Natural killer cell (primary cell): Measurements from ENCODE around the gene HIP1R. TPM values are rescaled to one million over a fixed set of nuclear protein-coding genes. Genes with fewer than 3 reads are reported as not detected.

ENCODE experiments used
- ATAC-seq, 3 donors: fragments of 150-1000 bp in 2 of 3; fragments of 200-7000 bp in 1 of 3; cut with Tn5 transposase; 1 replicate in 1 of 3; 2 replicates in 2 of 3; pipeline ENCODE4 v1.10.0; 2021; ENCODE audit warnings: mild to moderate bottlenecking in 2 of 3, moderate library complexity in 2 of 3
- DNase-seq, 2 donors: peaks; one replicate each; pipeline versions ENCODE4 v3.0.0 to v3.0.0-alpha.2; 2013 to 2021; ENCODE audit warnings: mixed read lengths in 1 of 2
- H3K27ac ChIP-seq: one replicate; pipeline ENCODE4 v1.5.1; 2013; ENCODE audit warnings: mild to moderate bottlenecking, low read length
- H3K27me3 ChIP-seq: one replicate; pipeline ENCODE4 v1.6.1; 2013; ENCODE audit warnings: low read length; ENCODE audit not compliant: control insufficient read depth, insufficient read depth
- H3K36me3 ChIP-seq: one replicate; pipeline ENCODE4 v1.6.1; 2013; ENCODE audit warnings: low read length; ENCODE audit not compliant: control insufficient read depth, insufficient read depth
- H3K4me1 ChIP-seq: one replicate; pipeline ENCODE4 v1.6.1; 2013; ENCODE audit warnings: low read length; ENCODE audit not compliant: control insufficient read depth, insufficient read depth
- H3K4me3 ChIP-seq: one replicate; pipeline ENCODE4 v1.5.1; 2013; ENCODE audit warnings: low read length
- H3K9me3 ChIP-seq: one replicate; pipeline ENCODE4 v1.6.1; 2013; ENCODE audit warnings: low read length; ENCODE audit not compliant: control insufficient read depth, insufficient read depth
- H3K27ac Mint-ChIP-seq, 2 donors: one replicate each; pipeline ENCODE4 v1.8.0; 2022; ENCODE audit warnings: mild to moderate bottlenecking in 2 of 2, mixed read lengths in 2 of 2, moderate library complexity in 1 of 2
- H3K27me3 Mint-ChIP-seq, 2 donors: one replicate each; pipeline ENCODE4 v1.8.0; 2022; ENCODE audit warnings: low read depth in 2 of 2, mixed read lengths in 2 of 2
- H3K36me3 Mint-ChIP-seq: one replicate; pipeline ENCODE4 v1.8.0; 2022; ENCODE audit warnings: mixed read lengths
- H3K4me1 Mint-ChIP-seq, 2 donors: one replicate each; pipeline ENCODE4 v1.8.0; 2022; ENCODE audit warnings: mixed read lengths in 2 of 2
- H3K4me3 Mint-ChIP-seq: one replicate; pipeline ENCODE4 v1.8.0; 2022; ENCODE audit warnings: mild to moderate bottlenecking, moderate library complexity, mixed read lengths
- H3K9me3 Mint-ChIP-seq, 2 donors: one replicate each; pipeline ENCODE4 v1.8.0; 2022; ENCODE audit warnings: mixed read lengths in 2 of 2
- WGBS: methylation state at CpG from one replicate; pipeline ENCODE4 v1.1.7; 2013; ENCODE audit warnings: missing lambda C conversion rate; ENCODE audit not compliant: insufficient coverage; 5-methylcytosine and 5-hydroxymethylcytosine counted together
- intact Hi-C: fragments of 100-400 bp; cut with micrococcal nuclease; formaldehyde crosslinking; loops from one replicate; pipeline ENCODE4 v1.14.2; 2022
- total RNA-seq, 4 donors: library from RNA; stranded (reverse); fragments of 120-200 nt in 1 of 4; gene quantifications; one replicate each; pipeline versions ENCODE4 v1.2.3 to v1.2.4, GENCODE V29; 2013 to 2022
- TF ChIP-seq, protein P1 (sequence below): fragments of 200-600 bp; IDR thresholded peaks from one replicate; pipeline ENCODE4 v1.8.0; 2022; ENCODE audit warnings: antibody characterized with exemption

Gene HIP1R
- total RNA-seq, 3 donors from 2014 or later (not counting 1 experiment from before 2014, with no cell fraction given), result 78.6 to 93.1 (median 85.5) TPM

GRCh38 chr12:122850048-122850445 is 14.8 kb downstream of the HIP1R start:
- H3K9me3 Mint-ChIP-seq, result no peaks in the 10 kb centered on the region
- no peak overlapping the region for H3K4me3 Mint-ChIP-seq
- intact Hi-C loops, result no loop called here
- H3K36me3 ChIP-seq, result peaks cover 11% of the 10 kb centered on the region
- no peaks in the 10 kb centered on the region for H3K4me1 ChIP-seq
- no peak overlapping the region for H3K27ac ChIP-seq
- H3K27me3 Mint-ChIP-seq, result no peaks in the 10 kb centered on the region
- ATAC-seq (no peak), DNase-seq (no peak)
- H3K4me3 ChIP-seq, result no peak overlapping the region
- no peaks in the 10 kb centered on the region for H3K9me3 ChIP-seq
- TF ChIP-seq, protein P1, sequence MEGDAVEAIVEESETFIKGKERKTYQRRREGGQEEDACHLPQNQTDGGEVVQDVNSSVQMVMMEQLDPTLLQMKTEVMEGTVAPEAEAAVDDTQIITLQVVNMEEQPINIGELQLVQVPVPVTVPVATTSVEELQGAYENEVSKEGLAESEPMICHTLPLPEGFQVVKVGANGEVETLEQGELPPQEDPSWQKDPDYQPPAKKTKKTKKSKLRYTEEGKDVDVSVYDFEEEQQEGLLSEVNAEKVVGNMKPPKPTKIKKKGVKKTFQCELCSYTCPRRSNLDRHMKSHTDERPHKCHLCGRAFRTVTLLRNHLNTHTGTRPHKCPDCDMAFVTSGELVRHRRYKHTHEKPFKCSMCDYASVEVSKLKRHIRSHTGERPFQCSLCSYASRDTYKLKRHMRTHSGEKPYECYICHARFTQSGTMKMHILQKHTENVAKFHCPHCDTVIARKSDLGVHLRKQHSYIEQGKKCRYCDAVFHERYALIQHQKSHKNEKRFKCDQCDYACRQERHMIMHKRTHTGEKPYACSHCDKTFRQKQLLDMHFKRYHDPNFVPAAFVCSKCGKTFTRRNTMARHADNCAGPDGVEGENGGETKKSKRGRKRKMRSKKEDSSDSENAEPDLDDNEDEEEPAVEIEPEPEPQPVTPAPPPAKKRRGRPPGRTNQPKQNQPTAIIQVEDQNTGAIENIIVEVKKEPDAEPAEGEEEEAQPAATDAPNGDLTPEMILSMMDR, result no peak
- H3K27ac Mint-ChIP-seq, result no peak overlapping the region
- H3K36me3 Mint-ChIP-seq, result no peaks in the 10 kb centered on the region
- WGBS, result 96% methylated on average over 11 of the region's 14 CpGs
- no peaks in the 10 kb centered on the region for H3K4me1 Mint-ChIP-seq
- no peaks in the 10 kb centered on the region for H3K27me3 ChIP-seq

DNA sequence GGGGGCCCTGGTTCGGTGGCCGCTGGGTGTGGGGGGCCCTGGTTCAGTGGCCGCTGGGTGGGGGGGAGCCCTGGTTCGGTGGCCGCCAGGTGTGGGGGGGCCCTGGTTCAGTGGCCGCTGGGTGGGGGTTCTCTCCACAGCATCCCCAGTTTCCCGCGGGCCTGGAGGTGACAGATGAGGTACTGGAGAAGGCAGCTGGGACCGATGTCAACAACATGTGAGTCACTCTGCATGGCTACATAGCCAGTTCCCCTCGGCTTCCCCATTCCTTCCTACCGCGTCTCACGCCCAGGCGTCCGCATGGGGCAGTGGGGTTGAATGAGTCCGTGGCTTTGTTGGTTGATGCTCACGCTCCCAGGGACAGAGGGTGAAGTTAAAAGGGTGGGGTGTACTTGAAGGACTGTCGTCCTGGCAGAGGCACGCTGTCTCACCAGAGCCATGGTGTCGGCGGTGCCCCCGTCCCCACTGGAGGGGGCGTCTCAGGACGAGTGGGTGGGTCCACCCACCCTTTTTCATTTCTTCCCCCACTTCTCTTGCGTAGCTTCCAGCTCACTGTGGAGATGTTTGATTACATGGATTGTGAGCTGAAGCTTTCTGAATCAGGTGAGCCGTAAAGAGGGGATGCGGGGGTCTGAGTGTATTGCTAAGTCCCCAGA is 15.6 kb downstream of the HIP1R start:
- no peak overlapping the region for H3K27ac Mint-ChIP-seq
- no peak overlapping the region for H3K4me3 ChIP-seq
- no peaks in the 10 kb centered on the region for H3K4me1 ChIP-seq
- intact Hi-C loops, result no loop called here
- WGBS, result 92% methylated on average over 25 of the region's 27 CpGs
- H3K27me3 ChIP-seq, result no peaks in the 10 kb centered on the region
- H3K27me3 Mint-ChIP-seq, result no peaks in the 10 kb centered on the region
- no peaks in the 10 kb centered on the region for H3K36me3 Mint-ChIP-seq
- H3K4me1 Mint-ChIP-seq, result no peaks in the 10 kb centered on the region
- H3K36me3 ChIP-seq, result peaks cover 16% of the 10 kb centered on the region
- TF ChIP-seq, protein P1, result no peak
- no peak overlapping the region for H3K4me3 Mint-ChIP-seq
- DNase-seq (no peak), ATAC-seq (no peak)
- H3K9me3 Mint-ChIP-seq, result no peaks in the 10 kb centered on the region
- H3K27ac ChIP-seq, result no peak overlapping the region
- H3K9me3 ChIP-seq, result no peaks in the 10 kb centered on the region

- H3K36me3 Mint-ChIP-seq, result no peaks in the 10 kb centered on the region
- H3K4me3 Mint-ChIP-seq, result no peak overlapping the region
- TF ChIP-seq, protein P1, result no peak
- H3K27ac Mint-ChIP-seq, result no peak overlapping the region
- no peaks in the 10 kb centered on the region for H3K4me1 Mint-ChIP-seq
- no peaks in the 10 kb centered on the region for H3K9me3 Mint-ChIP-seq
- WGBS, result 88% methylated on average over 5 of the region's 5 CpGs
- DNase-seq (no peak), ATAC-seq (no peak)
- Histone ChIP-seq H3K27ac (no peak overlapping the region), H3K27me3 (no peaks in the 10 kb centered on the region), H3K9me3 (no peaks in the 10 kb centered on the region), H3K4me3 (no peak overlapping the region), H3K36me3 (peaks cover 20% of the 10 kb centered on the region), H3K4me1 (no peaks in the 10 kb centered on the region)
- no peaks in the 10 kb centered on the region for H3K27me3 Mint-ChIP-seq
- intact Hi-C loops, result no loop called here
These were observed 16.6 kb downstream of the HIP1R start for GRCh38 chr12:122851820-122852219.
